HG03159 (cell line): ENCODE data around the gene SIRT2.

Source experiments
- ATAC-seq: cut with Tn5 transposase; IDR thresholded peaks from one replicate; pipeline ENCODE4 v1.9.1; 2021; ENCODE audit warnings: mild to moderate bottlenecking, moderate library complexity; ENCODE audit not compliant: unreplicated experiment

The SIRT2 gene

GRCh38 chr19:38920602-38921419 lies 21.4 kb upstream of the SIRT2 start:
- no peak for ATAC-seq

GRCh38 chr19:38919837-38920601 lies 20.6 kb upstream of the SIRT2 start:
- ATAC-seq, result no peak

- no peak for ATAC-seq
These were observed 19.1 kb upstream of the SIRT2 start for GRCh38 chr19:38918526-38918925.

GRCh38 chr19:38917921-38918491 lies 18.6 kb upstream of the SIRT2 start:
- no peak for ATAC-seq

GRCh38 chr19:38917516-38917915 lies 18.1 kb upstream of the SIRT2 start:
- no peak for ATAC-seq

GRCh38 chr19:38915329-38916321 lies 16.2 kb upstream of the SIRT2 start:
- ATAC-seq, result no peak

- ATAC-seq, result no peak
These were observed 14.5 kb upstream of the SIRT2 start for GRCh38 chr19:38913958-38914357.

GRCh38 chr19:38912600-38913514 lies 13.4 kb upstream of the SIRT2 start:
- ATAC-seq, result no peak

- ATAC-seq, result no peak
These were observed 12.1 kb upstream of the SIRT2 start for GRCh38 chr19:38911388-38912001.

GRCh38 chr19:38910488-38910887 lies 11.1 kb upstream of the SIRT2 start:
- ATAC-seq, result no peak

- no peak for ATAC-seq
These were observed 9.5 kb upstream of the SIRT2 start for GRCh38 chr19:38908911-38909310.

- no peak for ATAC-seq
These were observed 8.3 kb upstream of the SIRT2 start for GRCh38 chr19:38907670-38908069.

- no peak for ATAC-seq
These were observed 7.8 kb upstream of the SIRT2 start for GRCh38 chr19:38907227-38907626.

- no peak for ATAC-seq
These were observed 6.2 kb upstream of the SIRT2 start for GRCh38 chr19:38905620-38906019.

- ATAC-seq, result no peak
These were observed 5.4 kb upstream of the SIRT2 start for GRCh38 chr19:38904581-38905539.

- no peak for ATAC-seq
These were observed 2.3 kb upstream of the SIRT2 start for GRCh38 chr19:38901683-38902082.

- no peak for ATAC-seq
These were observed 1.3 kb upstream of the SIRT2 start for GRCh38 chr19:38900743-38901190.

GRCh38 chr19:38900202-38900629 lies 798 bp upstream of the SIRT2 start:
- ATAC-seq, result no peak
